B cell (primary cell): ENCODE data around the gene SRCAP.

Experiments
- EZH2 ChIP-seq: IDR thresholded peaks from 2 replicates; pipeline ENCODE4 v1.6.1; 2012; ENCODE audit warnings: borderline replicate concordance, low read depth, mild to moderate bottlenecking, moderate library complexity, low read length; ENCODE audit not compliant: insufficient read depth, poor library complexity, severe bottlenecking
- TF ChIP-seq, protein P1 (sequence below): fragments of 200-600 bp; IDR thresholded peaks from one replicate; pipeline ENCODE4 v1.8.0; 2022; ENCODE audit warnings: antibody characterized with exemption, mild to moderate bottlenecking

DNA sequence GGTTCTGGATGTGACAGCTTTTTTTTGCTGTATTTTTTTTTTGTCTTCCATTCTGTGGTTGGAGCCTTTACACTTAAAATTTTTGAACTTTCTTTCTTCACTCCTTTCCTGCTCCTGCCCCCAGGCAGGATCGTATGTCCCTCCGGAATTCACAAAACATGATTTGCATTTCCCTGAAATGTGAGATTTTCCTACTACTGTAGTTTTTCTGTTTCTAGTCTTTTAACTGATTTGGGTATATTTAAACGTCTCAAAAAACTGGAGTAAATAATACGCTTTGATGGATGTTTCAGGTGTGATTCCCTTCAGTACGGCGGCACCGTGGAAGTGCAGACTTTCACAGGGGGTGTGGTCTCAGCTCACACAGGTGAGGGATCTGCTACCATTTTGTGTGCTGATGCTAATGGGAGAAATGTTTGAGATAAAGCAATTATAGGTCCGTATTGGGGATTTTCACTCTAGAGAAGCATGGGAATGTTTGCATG lies 686 bp downstream of the SRCAP start:
- TF ChIP-seq, protein P1, sequence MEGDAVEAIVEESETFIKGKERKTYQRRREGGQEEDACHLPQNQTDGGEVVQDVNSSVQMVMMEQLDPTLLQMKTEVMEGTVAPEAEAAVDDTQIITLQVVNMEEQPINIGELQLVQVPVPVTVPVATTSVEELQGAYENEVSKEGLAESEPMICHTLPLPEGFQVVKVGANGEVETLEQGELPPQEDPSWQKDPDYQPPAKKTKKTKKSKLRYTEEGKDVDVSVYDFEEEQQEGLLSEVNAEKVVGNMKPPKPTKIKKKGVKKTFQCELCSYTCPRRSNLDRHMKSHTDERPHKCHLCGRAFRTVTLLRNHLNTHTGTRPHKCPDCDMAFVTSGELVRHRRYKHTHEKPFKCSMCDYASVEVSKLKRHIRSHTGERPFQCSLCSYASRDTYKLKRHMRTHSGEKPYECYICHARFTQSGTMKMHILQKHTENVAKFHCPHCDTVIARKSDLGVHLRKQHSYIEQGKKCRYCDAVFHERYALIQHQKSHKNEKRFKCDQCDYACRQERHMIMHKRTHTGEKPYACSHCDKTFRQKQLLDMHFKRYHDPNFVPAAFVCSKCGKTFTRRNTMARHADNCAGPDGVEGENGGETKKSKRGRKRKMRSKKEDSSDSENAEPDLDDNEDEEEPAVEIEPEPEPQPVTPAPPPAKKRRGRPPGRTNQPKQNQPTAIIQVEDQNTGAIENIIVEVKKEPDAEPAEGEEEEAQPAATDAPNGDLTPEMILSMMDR: no peak
- TF ChIP-seq EZH2: no peak
